ENCODE measurements around the gene MYRFL. TPM values are rescaled to one million over a fixed set of nuclear protein-coding genes. Genes with fewer than 3 reads are reported as not detected.

Gene MYRFL
- polyA plus RNA-seq, 1 donor from 2014 or later: not detected

GRCh38 chr12:69987579-69988091 is 162.6 kb downstream of the MYRFL start:
- Histone ChIP-seq H2AFZ (ENCODE audit: low read depth, low read length) (no peak overlapping the region), H3K79me2 (replicated peaks; ENCODE audit: insufficient read depth, low read length) (no peaks in the 10 kb centered on the region), H3K9me2 (ENCODE audit: insufficient read depth, low read length) (no peaks in the 10 kb centered on the region), H3K9ac (ENCODE audit: low read length) (no peak overlapping the region), H3K9me3 (ENCODE audit: low read length) (no peaks in the 10 kb centered on the region), H3K27ac (ENCODE audit: low read length) (no peak overlapping the region), H3K36me3 (ENCODE audit: insufficient read depth, low read length) (no peaks in the 10 kb centered on the region), H3K27me3 (ENCODE audit: insufficient read depth, low read depth, low read length) (no peaks in the 10 kb centered on the region), H3F3A (ENCODE audit: insufficient read depth, low read length, poor library complexity, severe bottlenecking) (no peaks in the 10 kb centered on the region), H4K20me1 (ENCODE audit: insufficient read depth) (no peaks in the 10 kb centered on the region), H3K4me3 (ENCODE audit: low read length) (no peak overlapping the region), H3K4me2 (ENCODE audit: low read length) (no peak overlapping the region)
- TF ChIP-seq MXI1 (conservative IDR thresholded peaks at IDR 0.05; ENCODE audit: poor library complexity, severe bottlenecking) (no peak), SMC3 (conservative IDR thresholded peaks at IDR 0.05; ENCODE audit: poor library complexity) (no peak), RAD21 (conservative IDR thresholded peaks at IDR 0.05) (no peak), EP300 (conservative IDR thresholded peaks at IDR 0.05; ENCODE audit: poor library complexity, severe bottlenecking) (no peak), POLR2AphosphoS5 (IDR thresholded peaks at IDR 0.05) (no peak)
- TF ChIP-seq, protein P1, sequence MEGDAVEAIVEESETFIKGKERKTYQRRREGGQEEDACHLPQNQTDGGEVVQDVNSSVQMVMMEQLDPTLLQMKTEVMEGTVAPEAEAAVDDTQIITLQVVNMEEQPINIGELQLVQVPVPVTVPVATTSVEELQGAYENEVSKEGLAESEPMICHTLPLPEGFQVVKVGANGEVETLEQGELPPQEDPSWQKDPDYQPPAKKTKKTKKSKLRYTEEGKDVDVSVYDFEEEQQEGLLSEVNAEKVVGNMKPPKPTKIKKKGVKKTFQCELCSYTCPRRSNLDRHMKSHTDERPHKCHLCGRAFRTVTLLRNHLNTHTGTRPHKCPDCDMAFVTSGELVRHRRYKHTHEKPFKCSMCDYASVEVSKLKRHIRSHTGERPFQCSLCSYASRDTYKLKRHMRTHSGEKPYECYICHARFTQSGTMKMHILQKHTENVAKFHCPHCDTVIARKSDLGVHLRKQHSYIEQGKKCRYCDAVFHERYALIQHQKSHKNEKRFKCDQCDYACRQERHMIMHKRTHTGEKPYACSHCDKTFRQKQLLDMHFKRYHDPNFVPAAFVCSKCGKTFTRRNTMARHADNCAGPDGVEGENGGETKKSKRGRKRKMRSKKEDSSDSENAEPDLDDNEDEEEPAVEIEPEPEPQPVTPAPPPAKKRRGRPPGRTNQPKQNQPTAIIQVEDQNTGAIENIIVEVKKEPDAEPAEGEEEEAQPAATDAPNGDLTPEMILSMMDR (IDR thresholded peaks at IDR 0.05; ENCODE audit: poor library complexity, severe bottlenecking): no peak

GRCh38 chr12:69988481-69989321 is 163.7 kb downstream of the MYRFL start:
- Histone ChIP-seq H3K79me2 (replicated peaks; ENCODE audit: insufficient read depth, low read length) (no peaks in the 10 kb centered on the region), H3K27ac (ENCODE audit: low read length) (no peak overlapping the region), H2AFZ (ENCODE audit: low read depth, low read length) (no peak overlapping the region), H3F3A (ENCODE audit: insufficient read depth, low read length, poor library complexity, severe bottlenecking) (no peaks in the 10 kb centered on the region), H3K9me3 (ENCODE audit: low read length) (no peaks in the 10 kb centered on the region), H3K9ac (ENCODE audit: low read length) (no peak overlapping the region), H3K4me3 (ENCODE audit: low read length) (no peak overlapping the region), H4K20me1 (ENCODE audit: insufficient read depth) (no peaks in the 10 kb centered on the region), H3K4me2 (ENCODE audit: low read length) (no peak overlapping the region), H3K9me2 (ENCODE audit: insufficient read depth, low read length) (no peaks in the 10 kb centered on the region), H3K36me3 (ENCODE audit: insufficient read depth, low read length) (no peaks in the 10 kb centered on the region), H3K27me3 (ENCODE audit: insufficient read depth, low read depth, low read length) (no peaks in the 10 kb centered on the region)
- no peak for TF ChIP-seq POLR2AphosphoS5 (IDR thresholded peaks at IDR 0.05)
- no peak for TF ChIP-seq RAD21 (conservative IDR thresholded peaks at IDR 0.05)
- TF ChIP-seq EP300 (conservative IDR thresholded peaks at IDR 0.05; ENCODE audit: poor library complexity, severe bottlenecking): no peak
- TF ChIP-seq REST (IDR thresholded peaks at IDR 0.05; ENCODE audit: borderline replicate concordance): no peak
- no peak for TF ChIP-seq EZH2 (IDR thresholded peaks at IDR 0.05; ENCODE audit: borderline replicate concordance, insufficient read depth, low read length, poor library complexity, severe bottlenecking)
- no peak for TF ChIP-seq MXI1 (conservative IDR thresholded peaks at IDR 0.05; ENCODE audit: poor library complexity, severe bottlenecking)
- TF ChIP-seq, protein P1 (IDR thresholded peaks at IDR 0.05; ENCODE audit: poor library complexity, severe bottlenecking): no peak
- no peak for TF ChIP-seq TAF1 (IDR thresholded peaks at IDR 0.05; ENCODE audit: low read depth)
- no peak for TF ChIP-seq SMC3 (conservative IDR thresholded peaks at IDR 0.05; ENCODE audit: poor library complexity)
